Keratinocyte (primary cell): ENCODE measurements around the gene SRCIN1.

Experiments
- EZH2 ChIP-seq: IDR thresholded peaks from one replicate; pipeline ENCODE4 v1.6.1; 2012; ENCODE audit warnings: inconsistent platforms, mild to moderate bottlenecking, low read length, moderate library complexity
- TF ChIP-seq, protein P1 (sequence below), 3 experiments: IDR thresholded peaks in 1 of 3; conservative IDR thresholded peaks in 1 of 3; optimal IDR thresholded peaks in 1 of 3; 2 replicates in 2 of 3; 3 replicates in 1 of 3; pipeline versions ENCODE3 to v1.5.1; 2011; ENCODE audit warnings: low read length in 3 of 3, mild to moderate bottlenecking in 3 of 3, moderate library complexity in 2 of 3, control low read depth in 1 of 3, inconsistent platforms in 1 of 3; ENCODE audit not compliant: insufficient read depth in 2 of 3; ENCODE audit errors: extremely low read depth in 1 of 3

DNA sequence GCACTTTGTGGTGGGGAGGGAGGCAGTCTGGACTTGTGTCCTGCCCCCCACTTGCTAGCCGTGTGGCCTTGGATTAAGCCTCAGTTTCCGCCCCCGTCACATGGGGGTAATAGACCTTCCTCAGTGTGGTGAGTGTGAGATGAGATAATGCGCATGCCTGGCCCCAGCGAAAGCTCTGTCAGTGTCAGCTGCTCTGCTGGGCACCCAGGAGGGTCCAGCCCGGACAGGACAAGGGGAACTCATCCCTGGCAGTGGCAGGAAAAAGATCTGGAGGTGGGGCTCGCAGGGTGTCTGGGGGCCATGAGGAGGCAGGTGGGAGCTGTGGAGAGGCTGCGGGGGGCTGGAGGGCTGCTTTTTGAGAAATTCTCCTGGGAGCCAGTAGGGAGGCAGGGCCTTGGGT is 63.5 kb downstream of the SRCIN1 start:
- TF ChIP-seq, protein P1, sequence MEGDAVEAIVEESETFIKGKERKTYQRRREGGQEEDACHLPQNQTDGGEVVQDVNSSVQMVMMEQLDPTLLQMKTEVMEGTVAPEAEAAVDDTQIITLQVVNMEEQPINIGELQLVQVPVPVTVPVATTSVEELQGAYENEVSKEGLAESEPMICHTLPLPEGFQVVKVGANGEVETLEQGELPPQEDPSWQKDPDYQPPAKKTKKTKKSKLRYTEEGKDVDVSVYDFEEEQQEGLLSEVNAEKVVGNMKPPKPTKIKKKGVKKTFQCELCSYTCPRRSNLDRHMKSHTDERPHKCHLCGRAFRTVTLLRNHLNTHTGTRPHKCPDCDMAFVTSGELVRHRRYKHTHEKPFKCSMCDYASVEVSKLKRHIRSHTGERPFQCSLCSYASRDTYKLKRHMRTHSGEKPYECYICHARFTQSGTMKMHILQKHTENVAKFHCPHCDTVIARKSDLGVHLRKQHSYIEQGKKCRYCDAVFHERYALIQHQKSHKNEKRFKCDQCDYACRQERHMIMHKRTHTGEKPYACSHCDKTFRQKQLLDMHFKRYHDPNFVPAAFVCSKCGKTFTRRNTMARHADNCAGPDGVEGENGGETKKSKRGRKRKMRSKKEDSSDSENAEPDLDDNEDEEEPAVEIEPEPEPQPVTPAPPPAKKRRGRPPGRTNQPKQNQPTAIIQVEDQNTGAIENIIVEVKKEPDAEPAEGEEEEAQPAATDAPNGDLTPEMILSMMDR (optimal IDR thresholded peaks at IDR 0.05 in 1 of 3, IDR thresholded peaks at IDR 0.05 in 1 of 3, conservative IDR thresholded peaks at IDR 0.05 in 1 of 3; ENCODE audit: extremely low read depth in 1 of 3, insufficient read depth in 2 of 3, low read length in 3 of 3) = no peak
- no peak for TF ChIP-seq EZH2
